IPS-20b (cell line): ENCODE measurements around the gene EIF3B.
"Not testable (repeated sequence)": the region's sequence is repeated elsewhere in the genome, so short reads cannot be mapped to it uniquely, and the experiment has no call there.

Experiments used
- H3K27ac ChIP-seq: one replicate; pipeline ENCODE4 v1.5.1; 2013; ENCODE audit warnings: low read length
- H3K27me3 ChIP-seq: 2 replicates; pipeline ENCODE4 v1.6.1; 2013; ENCODE audit warnings: mild to moderate bottlenecking, low read length, inconsistent platforms; ENCODE audit not compliant: insufficient read depth
- H3K36me3 ChIP-seq: 2 replicates; pipeline ENCODE4 v1.6.1; 2013; ENCODE audit warnings: low read depth, mild to moderate bottlenecking, inconsistent platforms, low read length, moderate library complexity; ENCODE audit not compliant: insufficient read depth
- H3K4me1 ChIP-seq: 2 replicates; pipeline ENCODE4 v1.6.1; 2013; ENCODE audit warnings: mild to moderate bottlenecking, control low read depth, inconsistent platforms, low read length, moderate library complexity; ENCODE audit not compliant: insufficient read depth
- H3K4me3 ChIP-seq: 2 replicates; pipeline ENCODE4 v1.5.1; 2013; ENCODE audit warnings: mild to moderate bottlenecking, low read length, inconsistent platforms
- H3K9ac ChIP-seq: 2 replicates; pipeline ENCODE4 v1.6.1; 2013; ENCODE audit warnings: low read depth, mild to moderate bottlenecking, inconsistent platforms, low read length, moderate library complexity
- H3K9me3 ChIP-seq: 2 replicates; pipeline ENCODE4 v1.6.1; 2013; ENCODE audit warnings: mild to moderate bottlenecking, low read depth, low read length, inconsistent platforms; ENCODE audit not compliant: insufficient read depth

The EIF3B gene

DNA sequence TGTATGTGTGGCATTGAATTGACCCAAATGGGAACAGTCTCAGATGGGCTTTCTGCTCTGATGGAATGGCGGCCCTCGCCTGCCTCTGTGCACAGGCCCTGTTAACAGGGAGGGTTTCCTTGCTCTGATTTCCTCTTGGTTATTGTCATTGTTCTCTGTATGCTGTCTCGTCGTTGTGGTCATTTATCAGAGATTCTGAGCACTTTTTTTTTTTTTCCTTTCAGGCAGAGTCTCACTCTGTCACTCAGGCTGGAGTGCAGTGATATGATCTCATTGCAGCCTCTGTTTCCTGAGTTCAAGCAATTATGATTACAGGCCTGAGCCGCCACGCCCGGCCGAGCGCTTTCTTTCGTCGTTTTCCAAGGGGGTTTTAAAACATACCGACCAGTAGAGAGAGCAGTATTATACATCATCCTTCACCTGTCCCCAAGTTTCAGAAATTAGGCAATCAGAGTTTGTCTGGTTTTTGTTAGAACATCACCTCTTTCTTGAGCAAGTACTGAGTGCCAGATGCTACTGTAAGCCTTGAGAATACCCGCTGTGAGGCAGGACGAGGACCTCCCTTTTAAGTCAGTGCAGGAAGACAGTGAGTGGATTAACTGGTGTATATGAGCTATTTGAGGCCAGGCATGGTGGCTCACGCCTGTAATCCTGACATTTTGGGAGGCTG lies 55.3 kb downstream of the EIF3B start:
- Histone ChIP-seq H3K4me3 (no peak overlapping the region), H3K36me3 (no peaks in the 10 kb centered on the region), H3K27me3 (no peaks in the 10 kb centered on the region), H3K9ac (no peak overlapping the region), H3K27ac (no peak overlapping the region), H3K4me1 (0 out of 2 replicates have a peak, but pooled peaks cover 6% of the 10 kb centered on the region), H3K9me3 (no peaks in the 10 kb centered on the region)

- no peak overlapping the region for H3K27ac ChIP-seq
Observed at GRCh38 chr7:2411049-2411448, 56.4 kb downstream of the EIF3B start.

GRCh38 chr7:2411815-2412586 lies 57.4 kb downstream of the EIF3B start:
- H3K9me3 ChIP-seq = no peaks in the 10 kb centered on the region
- no peak overlapping the region for H3K27ac ChIP-seq
- no peak overlapping the region for H3K4me3 ChIP-seq
- H3K27me3 ChIP-seq = no peaks in the 10 kb centered on the region
- peaks cover 12% of the 10 kb centered on the region; the same call in 1 of the 2 replicates for H3K4me1 ChIP-seq
- H3K9ac ChIP-seq = no peak overlapping the region
- H3K36me3 ChIP-seq = no peaks in the 10 kb centered on the region

More at GRCh38 chr7:2411049-2411448, 56.4 kb downstream of the EIF3B start:
- Histone ChIP-seq H3K4me3 (no peak overlapping the region), H3K36me3 (no peaks in the 10 kb centered on the region), H3K4me1 (peaks cover 7% of the 10 kb centered on the region; the same call in 1 of the 2 replicates), H3K9me3 (no peaks in the 10 kb centered on the region), H3K27me3 (no peaks in the 10 kb centered on the region), H3K9ac (no peak overlapping the region)

DNA sequence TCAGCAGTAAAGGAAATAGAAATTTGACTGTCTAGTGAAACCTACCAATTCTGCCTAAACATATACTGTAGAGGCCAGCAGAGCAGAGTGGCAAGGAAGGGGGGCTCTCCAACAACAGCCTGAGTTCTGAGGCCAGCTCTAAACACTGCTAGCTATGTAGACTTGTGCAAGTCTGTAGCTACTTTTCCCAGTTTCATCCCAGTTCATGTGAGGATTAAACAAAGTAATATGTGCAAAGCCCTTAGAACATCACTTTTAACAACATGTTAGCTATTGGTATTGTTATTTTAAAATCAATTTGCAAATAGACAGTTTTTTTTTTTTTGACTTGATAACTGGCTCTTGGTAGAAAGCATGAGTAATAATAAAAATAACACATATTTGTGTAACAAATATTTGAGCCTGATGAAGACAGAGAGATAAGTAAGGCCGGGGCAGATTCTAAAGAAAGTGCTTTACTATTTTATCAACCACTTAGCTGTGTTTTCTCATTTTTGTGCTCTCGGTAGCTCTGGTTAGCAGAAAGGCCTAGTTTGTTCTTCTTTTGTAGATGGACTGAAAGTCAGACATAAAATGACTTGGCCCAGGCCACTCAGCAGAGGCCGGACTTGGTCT lies 58.1 kb downstream of the EIF3B start:
- Histone ChIP-seq H3K27me3 (no peaks in the 10 kb centered on the region), H3K4me1 (peaks cover 12% of the 10 kb centered on the region; the same call in 1 of the 2 replicates), H3K4me3 (no peak overlapping the region), H3K36me3 (no peaks in the 10 kb centered on the region), H3K9ac (no peak overlapping the region), H3K27ac (no peak overlapping the region), H3K9me3 (no peaks in the 10 kb centered on the region)

DNA sequence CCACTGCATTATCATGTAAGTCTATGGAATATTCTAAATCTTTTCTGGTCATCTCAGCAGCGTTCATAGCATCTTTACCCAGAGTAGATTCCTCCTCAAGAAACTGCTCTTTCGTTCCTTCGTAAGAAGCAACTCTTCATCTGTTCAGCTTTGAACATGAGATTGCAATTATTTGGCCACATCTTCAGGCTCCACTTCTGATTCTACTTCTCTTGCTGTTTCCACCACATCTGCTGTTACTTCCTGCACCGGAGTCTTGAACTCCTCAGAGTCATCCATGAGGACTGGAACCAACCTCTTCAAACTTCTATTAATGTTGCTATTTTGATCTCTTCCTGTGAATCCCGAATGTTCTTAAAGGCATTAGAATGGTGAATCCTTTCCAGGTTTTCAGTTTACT lies 61.4 kb downstream of the EIF3B start:
- no peak overlapping the region for H3K4me3 ChIP-seq
- peak overlapping the region; percentile 14; the same call in 1 of the 2 replicates for H3K9ac ChIP-seq
- peak overlapping the region; percentile 2 for H3K27ac ChIP-seq
- H3K4me1 ChIP-seq = peaks cover 12% of the 10 kb centered on the region; the same call in 1 of the 2 replicates
- no peaks in the 10 kb centered on the region for H3K27me3 ChIP-seq
- H3K9me3 ChIP-seq = no peaks in the 10 kb centered on the region
- H3K36me3 ChIP-seq = no peaks in the 10 kb centered on the region

GRCh38 chr7:2416650-2417049 lies 62.0 kb downstream of the EIF3B start:
- Histone ChIP-seq H3K9me3 (no peaks in the 10 kb centered on the region), H3K4me3 (no peak overlapping the region), H3K4me1 (peaks cover 11% of the 10 kb centered on the region; the same call in 1 of the 2 replicates), H3K9ac (peak overlapping the region; percentile 14; the same call in 1 of the 2 replicates), H3K36me3 (no peaks in the 10 kb centered on the region), H3K27ac (peak overlapping the region; percentile 2), H3K27me3 (no peaks in the 10 kb centered on the region)

- not testable (repeated sequence) for H3K4me3 ChIP-seq, H3K9me3 ChIP-seq, H3K27me3 ChIP-seq, H3K4me1 ChIP-seq, H3K36me3 ChIP-seq, H3K9ac ChIP-seq, H3K27ac ChIP-seq
Observed at GRCh38 chr7:2417178-2417577, 62.6 kb downstream of the EIF3B start.

- no peaks in the 10 kb centered on the region for H3K36me3 ChIP-seq
- no peaks in the 10 kb centered on the region for H3K27me3 ChIP-seq
- no peak overlapping the region for H3K4me3 ChIP-seq
- H3K4me1 ChIP-seq = peaks cover 9% of the 10 kb centered on the region; the same call in 1 of the 2 replicates
- H3K9me3 ChIP-seq = no peaks in the 10 kb centered on the region
- H3K9ac ChIP-seq = no peak overlapping the region
- H3K27ac ChIP-seq = no peak overlapping the region
Observed at GRCh38 chr7:2417981-2418481, 63.4 kb downstream of the EIF3B start.

DNA sequence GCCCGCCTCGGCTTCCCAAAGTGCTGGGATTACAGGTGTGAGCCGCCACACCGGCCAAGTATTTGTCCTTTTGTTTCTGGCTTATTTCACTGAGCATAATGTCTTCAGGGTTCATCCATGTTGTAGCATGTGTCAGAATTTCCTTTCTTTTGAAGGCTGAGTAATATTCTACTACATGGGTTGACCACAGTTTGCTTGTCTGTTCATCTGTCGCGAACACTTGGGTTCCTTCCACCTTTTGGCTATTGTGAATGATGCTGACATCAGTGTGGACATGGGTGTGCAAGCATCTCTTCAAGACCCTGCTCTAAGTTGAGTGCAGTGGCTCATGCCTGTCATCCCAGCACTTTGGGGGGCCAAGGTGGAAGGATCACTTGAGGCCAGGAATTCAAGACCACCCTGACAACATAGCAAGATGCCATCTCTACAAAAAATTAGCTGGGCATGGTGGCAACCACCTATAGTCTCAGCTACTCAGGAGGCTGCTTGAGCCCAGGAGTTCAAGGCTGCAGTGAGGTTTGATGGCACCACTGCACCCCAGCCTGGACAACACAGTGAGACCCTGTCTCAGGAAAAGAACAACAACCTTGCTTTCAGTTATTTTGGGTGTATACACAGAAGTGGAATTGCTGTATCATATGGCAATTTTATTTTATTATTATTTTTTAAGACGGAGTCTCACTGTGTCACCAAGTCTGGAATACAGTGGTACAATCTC lies 65.7 kb downstream of the EIF3B start:
- Histone ChIP-seq H3K4me1 (peaks cover 6% of the 10 kb centered on the region; the same call in 1 of the 2 replicates), H3K9me3 (no peaks in the 10 kb centered on the region), H3K27ac (no peak overlapping the region), H3K4me3 (no peak overlapping the region), H3K9ac (no peak overlapping the region), H3K36me3 (no peaks in the 10 kb centered on the region), H3K27me3 (no peaks in the 10 kb centered on the region)

DNA sequence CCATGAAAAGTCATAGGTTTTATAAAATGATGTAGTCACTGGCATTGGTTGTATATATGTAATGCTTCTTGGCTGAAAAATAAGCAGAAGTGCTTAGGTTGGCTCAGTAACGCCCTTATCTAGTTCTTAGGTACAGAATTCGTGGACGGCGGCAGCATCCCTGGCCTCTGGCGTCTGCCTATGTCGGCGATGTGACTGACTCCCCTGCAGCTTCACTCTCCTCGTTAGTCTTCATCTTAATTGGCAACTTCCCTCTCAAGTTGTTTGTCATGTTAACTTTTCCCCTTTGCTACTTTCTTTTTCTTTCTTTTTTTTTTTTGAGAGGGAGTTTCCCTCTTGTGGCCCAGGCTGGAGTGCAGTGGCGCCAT lies 67.3 kb downstream of the EIF3B start:
- peaks cover 8% of the 10 kb centered on the region; the same call in 1 of the 2 replicates for H3K4me1 ChIP-seq
- no peaks in the 10 kb centered on the region for H3K9me3 ChIP-seq
- H3K36me3 ChIP-seq = no peaks in the 10 kb centered on the region
- H3K9ac ChIP-seq = no peak overlapping the region
- no peak overlapping the region for H3K27ac ChIP-seq
- H3K27me3 ChIP-seq = no peaks in the 10 kb centered on the region
- no peak overlapping the region for H3K4me3 ChIP-seq

GRCh38 chr7:2425749-2426148 lies 71.1 kb downstream of the EIF3B start:
- no peaks in the 10 kb centered on the region for H3K9me3 ChIP-seq
- H3K27me3 ChIP-seq = no peaks in the 10 kb centered on the region
- no peak overlapping the region for H3K9ac ChIP-seq
- no peak overlapping the region for H3K4me3 ChIP-seq
- no peaks in the 10 kb centered on the region for H3K36me3 ChIP-seq
- H3K27ac ChIP-seq = no peak overlapping the region
- peaks cover 8% of the 10 kb centered on the region; the same call in 1 of the 2 replicates for H3K4me1 ChIP-seq
